GM12891 (cell line): ENCODE measurements around the gene DNPH1.

ENCODE experiments used
- POLR2A ChIP-seq: IDR thresholded peaks from 2 replicates; pipeline ENCODE4 v1.6.1; 2011; ENCODE audit warnings: low read depth, low read length, control low read depth
- SPI1 ChIP-seq: IDR thresholded peaks from 2 replicates; pipeline ENCODE4 v1.6.1; 2011; ENCODE audit warnings: low read depth, low read length, control low read depth
- TAF1 ChIP-seq: IDR thresholded peaks from 2 replicates; pipeline ENCODE4 v1.6.1; 2011; ENCODE audit warnings: low read depth, low read length, control low read depth

GRCh38 chr6:43203029-43203717 lies 26.1 kb downstream of the DNPH1 start:
- TF ChIP-seq SPI1, result no peak
- no peak for TF ChIP-seq TAF1
- no peak for TF ChIP-seq POLR2A
